Measurements from ENCODE around the gene RHBDD3. TPM values are rescaled to one million over a fixed set of nuclear protein-coding genes. Genes with fewer than 3 reads are reported as not detected.

The RHBDD3 gene
- total RNA-seq, 1 donor from 2014 or later = 59.2 TPM

DNA sequence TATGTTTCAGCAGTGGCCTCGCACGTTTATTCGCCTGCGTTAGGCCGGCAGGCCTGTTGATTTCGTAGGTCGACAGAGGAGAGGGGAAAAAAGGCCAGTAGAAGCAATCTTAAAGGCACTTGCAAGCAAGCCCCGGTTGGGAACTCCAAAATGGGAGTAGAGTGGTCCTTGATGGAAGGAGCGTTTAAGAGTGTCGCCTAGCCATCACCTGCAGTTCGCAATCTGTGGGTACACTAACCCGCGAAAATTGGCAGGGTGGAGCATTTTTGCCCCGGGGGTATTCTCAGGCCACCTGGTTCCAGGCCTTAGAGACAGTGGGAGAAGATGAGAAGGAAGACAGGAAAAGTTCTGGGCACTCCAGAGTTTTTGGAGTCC, 1.4 kb upstream of the RHBDD3 start:
- Mint-ChIP-seq H3K36me3 (peaks cover 53% of the 10 kb centered on the region), H3K9me3 (no peaks in the 10 kb centered on the region), H3K4me3 (peak overlapping the region; percentile 98), H3K4me1 (ENCODE audit: unreplicated experiment) (peaks cover 45% of the 10 kb centered on the region), H3K27ac (peak overlapping the region; percentile 100), H3K27me3 (peaks cover 4% of the 10 kb centered on the region)
- no peak for DNase-seq (ENCODE audit: extremely low spot score, unreplicated experiment)
- TF ChIP-seq, protein P1, sequence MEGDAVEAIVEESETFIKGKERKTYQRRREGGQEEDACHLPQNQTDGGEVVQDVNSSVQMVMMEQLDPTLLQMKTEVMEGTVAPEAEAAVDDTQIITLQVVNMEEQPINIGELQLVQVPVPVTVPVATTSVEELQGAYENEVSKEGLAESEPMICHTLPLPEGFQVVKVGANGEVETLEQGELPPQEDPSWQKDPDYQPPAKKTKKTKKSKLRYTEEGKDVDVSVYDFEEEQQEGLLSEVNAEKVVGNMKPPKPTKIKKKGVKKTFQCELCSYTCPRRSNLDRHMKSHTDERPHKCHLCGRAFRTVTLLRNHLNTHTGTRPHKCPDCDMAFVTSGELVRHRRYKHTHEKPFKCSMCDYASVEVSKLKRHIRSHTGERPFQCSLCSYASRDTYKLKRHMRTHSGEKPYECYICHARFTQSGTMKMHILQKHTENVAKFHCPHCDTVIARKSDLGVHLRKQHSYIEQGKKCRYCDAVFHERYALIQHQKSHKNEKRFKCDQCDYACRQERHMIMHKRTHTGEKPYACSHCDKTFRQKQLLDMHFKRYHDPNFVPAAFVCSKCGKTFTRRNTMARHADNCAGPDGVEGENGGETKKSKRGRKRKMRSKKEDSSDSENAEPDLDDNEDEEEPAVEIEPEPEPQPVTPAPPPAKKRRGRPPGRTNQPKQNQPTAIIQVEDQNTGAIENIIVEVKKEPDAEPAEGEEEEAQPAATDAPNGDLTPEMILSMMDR (conservative IDR thresholded peaks at IDR 0.05) = no peak

DNA sequence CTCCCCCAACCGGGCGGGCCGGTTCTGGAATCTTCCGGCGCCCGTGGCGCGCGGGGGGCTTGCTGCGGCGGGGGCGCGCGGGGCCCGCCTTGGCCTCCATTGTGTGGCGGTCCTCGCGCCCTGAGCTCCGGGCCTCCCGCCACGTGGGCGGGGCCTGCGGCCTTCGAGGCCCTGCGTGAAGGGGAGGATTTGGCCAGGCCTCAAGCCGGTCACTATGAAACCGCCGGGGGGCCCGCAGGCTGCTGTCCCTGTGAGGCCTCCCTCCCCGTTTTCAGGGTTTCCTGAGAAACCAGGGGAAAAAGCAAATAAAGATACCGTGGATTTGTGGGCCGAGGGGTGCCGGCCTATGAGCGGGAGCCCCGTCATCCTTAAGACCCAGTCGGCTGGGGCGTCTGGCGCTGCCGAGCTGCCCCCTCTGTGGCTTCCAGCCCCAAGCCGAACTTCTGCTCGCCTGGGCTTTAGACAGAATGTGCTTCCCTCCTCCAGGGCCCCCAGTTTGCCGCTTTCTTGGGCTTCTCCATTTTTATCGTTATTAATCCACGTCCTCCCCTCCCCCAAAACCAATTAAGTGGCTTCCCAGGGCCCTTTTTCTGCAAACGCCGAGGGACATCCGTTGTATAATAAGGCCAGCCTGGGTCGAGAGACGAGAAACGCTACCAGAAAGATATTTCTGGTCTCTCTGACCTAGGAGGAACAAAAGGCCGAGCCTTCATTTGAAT, 889 bp upstream of the RHBDD3 start:
- TF ChIP-seq, protein P1 (conservative IDR thresholded peaks at IDR 0.05) = no peak
- H3K27me3 Mint-ChIP-seq = peaks cover 4% of the 10 kb centered on the region
- no peaks in the 10 kb centered on the region for H3K9me3 Mint-ChIP-seq
- no peak for DNase-seq (ENCODE audit: extremely low spot score, unreplicated experiment)
- peak overlapping the region; percentile 100 for H3K27ac Mint-ChIP-seq
- peaks cover 50% of the 10 kb centered on the region for H3K36me3 Mint-ChIP-seq
- peaks cover 45% of the 10 kb centered on the region for H3K4me1 Mint-ChIP-seq (ENCODE audit: unreplicated experiment)
- H3K4me3 Mint-ChIP-seq = peak overlapping the region; percentile 98

DNA sequence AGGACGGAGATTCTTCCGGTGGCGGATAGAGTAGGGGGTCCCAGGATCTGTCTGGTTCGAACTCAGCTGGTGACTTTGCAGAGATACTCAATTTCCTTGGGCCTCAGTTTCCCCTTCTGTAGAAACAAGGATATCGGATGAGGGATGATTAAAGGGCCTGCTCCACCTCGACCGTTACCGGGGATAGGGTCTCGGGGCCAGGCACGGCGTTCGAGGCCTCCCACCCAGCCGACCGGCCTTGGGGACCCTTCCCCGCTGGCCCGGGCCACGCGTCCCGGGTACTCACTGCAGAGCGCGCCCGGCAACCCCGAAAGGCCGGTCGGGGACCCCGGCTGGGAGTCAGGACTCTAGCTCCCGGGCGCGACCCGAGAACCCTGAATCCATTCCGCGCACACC, 321 bp downstream of the RHBDD3 start:
- H3K27ac Mint-ChIP-seq = peak overlapping the region; percentile 100
- H3K36me3 Mint-ChIP-seq = peaks cover 38% of the 10 kb centered on the region
- H3K9me3 Mint-ChIP-seq = no peaks in the 10 kb centered on the region
- DNase-seq (ENCODE audit: extremely low spot score, unreplicated experiment) = no peak
- peaks cover 37% of the 10 kb centered on the region for H3K4me1 Mint-ChIP-seq (ENCODE audit: unreplicated experiment)
- H3K4me3 Mint-ChIP-seq = peak overlapping the region; percentile 98
- H3K27me3 Mint-ChIP-seq = peaks cover 4% of the 10 kb centered on the region
- TF ChIP-seq, protein P1 (conservative IDR thresholded peaks at IDR 0.05) = no peak

DNA sequence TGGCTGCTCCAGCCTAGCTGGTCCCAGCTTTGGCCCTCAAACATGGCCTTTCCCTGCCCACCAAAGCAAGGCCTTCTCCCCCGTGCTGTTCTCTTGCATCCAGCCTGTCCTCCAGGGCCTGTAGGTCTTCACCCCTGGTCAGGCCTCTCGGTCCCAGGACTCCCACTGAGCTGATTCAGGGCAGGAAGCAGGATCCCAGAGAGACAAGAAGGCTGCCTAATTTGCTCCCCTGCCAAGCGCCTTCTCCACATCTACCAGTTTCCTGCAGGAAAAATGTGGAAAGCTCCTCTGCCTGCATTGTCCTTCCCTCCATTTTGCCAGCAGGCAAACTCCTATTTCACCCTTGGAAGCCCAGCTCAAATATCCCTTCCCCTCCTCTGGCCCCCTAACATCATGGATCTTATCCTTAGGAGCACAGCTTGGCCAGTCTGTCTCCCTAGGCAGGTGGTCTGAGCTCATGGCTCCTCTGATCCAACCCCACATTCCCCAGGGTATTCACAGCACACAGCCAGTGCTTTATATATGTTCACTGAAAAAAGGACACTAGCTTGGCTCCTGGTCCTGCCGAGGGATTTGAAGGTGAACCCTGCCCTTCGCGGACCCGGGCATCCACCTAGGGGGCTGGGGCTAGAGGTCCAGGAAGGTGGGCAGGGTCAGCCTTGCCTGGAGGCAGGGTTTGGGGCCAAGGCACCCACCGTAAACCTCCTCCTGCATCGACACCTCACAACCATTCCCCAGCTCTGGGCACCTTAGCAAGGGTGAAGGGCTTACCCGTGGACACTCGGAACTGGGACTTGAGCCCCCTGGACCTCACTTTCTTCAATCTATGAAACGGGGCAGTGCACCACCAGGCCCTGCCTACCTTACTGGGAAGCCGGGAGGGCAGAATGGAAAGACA, 968 bp downstream of the RHBDD3 start:
- Mint-ChIP-seq H3K27me3 (peaks cover 4% of the 10 kb centered on the region), H3K36me3 (peaks cover 32% of the 10 kb centered on the region), H3K27ac (peak overlapping the region; percentile 100), H3K4me3 (peak overlapping the region; percentile 98), H3K4me1 (ENCODE audit: unreplicated experiment) (peaks cover 31% of the 10 kb centered on the region), H3K9me3 (no peaks in the 10 kb centered on the region)
- no peak for DNase-seq (ENCODE audit: extremely low spot score, unreplicated experiment)
- TF ChIP-seq, protein P1 (conservative IDR thresholded peaks at IDR 0.05) = no peak

DNA sequence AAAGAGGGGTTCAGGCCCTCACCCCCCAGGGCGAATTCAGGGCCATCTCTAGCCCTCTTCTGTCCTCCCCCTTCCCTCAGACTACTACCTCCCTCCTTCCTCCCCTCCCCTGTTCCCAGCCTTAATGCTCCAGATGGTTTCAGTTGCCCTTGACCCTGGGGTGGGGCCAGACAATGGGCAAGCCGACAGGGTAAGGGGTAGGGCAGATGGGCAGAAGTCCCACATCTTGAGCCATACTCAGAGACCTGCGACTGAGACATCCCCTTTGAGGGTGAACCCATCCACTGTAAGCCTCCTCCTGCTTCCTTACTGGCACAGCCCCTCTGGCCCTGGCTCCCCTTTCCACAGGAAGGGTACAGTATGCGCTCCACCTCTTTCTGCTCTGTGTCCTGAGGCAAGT, 1.9 kb downstream of the RHBDD3 start:
- no peak for DNase-seq (ENCODE audit: extremely low spot score, unreplicated experiment)
- H3K27ac Mint-ChIP-seq = peak overlapping the region; percentile 100
- H3K27me3 Mint-ChIP-seq = peaks cover 4% of the 10 kb centered on the region
- H3K4me1 Mint-ChIP-seq (ENCODE audit: unreplicated experiment) = peaks cover 23% of the 10 kb centered on the region
- H3K36me3 Mint-ChIP-seq = peaks cover 27% of the 10 kb centered on the region
- H3K9me3 Mint-ChIP-seq = no peaks in the 10 kb centered on the region
- TF ChIP-seq, protein P1 (conservative IDR thresholded peaks at IDR 0.05) = no peak
- peak overlapping the region; percentile 98 for H3K4me3 Mint-ChIP-seq

Data from type B pancreatic cell (in vitro differentiated cells).